ENCODE measurements around the gene NINJ2.

The NINJ2 gene

DNA sequence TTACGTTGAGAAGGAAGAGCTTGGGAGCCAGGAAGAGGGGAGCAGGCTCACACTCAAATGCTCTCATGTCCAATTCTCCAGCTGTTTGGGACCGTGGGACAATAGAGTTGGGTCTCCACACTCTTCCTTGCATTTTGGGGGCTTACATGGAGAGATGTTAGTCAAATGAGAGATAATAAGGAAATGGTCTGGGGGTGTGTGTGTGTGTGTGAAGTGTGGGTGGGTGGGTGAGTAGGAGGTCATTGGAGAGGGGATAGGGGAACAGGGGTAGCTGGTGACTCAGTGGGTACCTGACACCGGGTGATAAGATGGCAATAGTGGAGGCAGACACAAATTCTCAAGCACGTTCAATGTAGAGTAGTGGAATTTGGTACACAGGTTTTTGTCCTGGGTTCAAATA, 135.5 kb downstream of the NINJ2 start:
- no peak for TF ChIP-seq YY1 (IDR thresholded peaks at IDR 0.05; ENCODE audit: low read depth)
- no peak for TF ChIP-seq RAD21 (IDR thresholded peaks at IDR 0.05; ENCODE audit: low read depth)
- TF ChIP-seq EP300 (IDR thresholded peaks at IDR 0.05; ENCODE audit: borderline replicate concordance) = no peak
- no peak for TF ChIP-seq EGR1 (IDR thresholded peaks at IDR 0.05)
- TF ChIP-seq, protein P1, sequence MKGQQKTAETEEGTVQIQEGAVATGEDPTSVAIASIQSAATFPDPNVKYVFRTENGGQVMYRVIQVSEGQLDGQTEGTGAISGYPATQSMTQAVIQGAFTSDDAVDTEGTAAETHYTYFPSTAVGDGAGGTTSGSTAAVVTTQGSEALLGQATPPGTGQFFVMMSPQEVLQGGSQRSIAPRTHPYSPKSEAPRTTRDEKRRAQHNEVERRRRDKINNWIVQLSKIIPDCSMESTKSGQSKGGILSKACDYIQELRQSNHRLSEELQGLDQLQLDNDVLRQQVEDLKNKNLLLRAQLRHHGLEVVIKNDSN (IDR thresholded peaks at IDR 0.05) = no peak
- no peak for TF ChIP-seq ZBTB7A (IDR thresholded peaks at IDR 0.05; ENCODE audit: low read depth)
- no peak for TF ChIP-seq TCF12 (IDR thresholded peaks at IDR 0.05; ENCODE audit: low read depth)
- TF ChIP-seq TEAD4 (IDR thresholded peaks at IDR 0.05) = no peak
- TF ChIP-seq TAF1 (IDR thresholded peaks at IDR 0.05; ENCODE audit: low read depth) = no peak
- TF ChIP-seq, protein P2, sequence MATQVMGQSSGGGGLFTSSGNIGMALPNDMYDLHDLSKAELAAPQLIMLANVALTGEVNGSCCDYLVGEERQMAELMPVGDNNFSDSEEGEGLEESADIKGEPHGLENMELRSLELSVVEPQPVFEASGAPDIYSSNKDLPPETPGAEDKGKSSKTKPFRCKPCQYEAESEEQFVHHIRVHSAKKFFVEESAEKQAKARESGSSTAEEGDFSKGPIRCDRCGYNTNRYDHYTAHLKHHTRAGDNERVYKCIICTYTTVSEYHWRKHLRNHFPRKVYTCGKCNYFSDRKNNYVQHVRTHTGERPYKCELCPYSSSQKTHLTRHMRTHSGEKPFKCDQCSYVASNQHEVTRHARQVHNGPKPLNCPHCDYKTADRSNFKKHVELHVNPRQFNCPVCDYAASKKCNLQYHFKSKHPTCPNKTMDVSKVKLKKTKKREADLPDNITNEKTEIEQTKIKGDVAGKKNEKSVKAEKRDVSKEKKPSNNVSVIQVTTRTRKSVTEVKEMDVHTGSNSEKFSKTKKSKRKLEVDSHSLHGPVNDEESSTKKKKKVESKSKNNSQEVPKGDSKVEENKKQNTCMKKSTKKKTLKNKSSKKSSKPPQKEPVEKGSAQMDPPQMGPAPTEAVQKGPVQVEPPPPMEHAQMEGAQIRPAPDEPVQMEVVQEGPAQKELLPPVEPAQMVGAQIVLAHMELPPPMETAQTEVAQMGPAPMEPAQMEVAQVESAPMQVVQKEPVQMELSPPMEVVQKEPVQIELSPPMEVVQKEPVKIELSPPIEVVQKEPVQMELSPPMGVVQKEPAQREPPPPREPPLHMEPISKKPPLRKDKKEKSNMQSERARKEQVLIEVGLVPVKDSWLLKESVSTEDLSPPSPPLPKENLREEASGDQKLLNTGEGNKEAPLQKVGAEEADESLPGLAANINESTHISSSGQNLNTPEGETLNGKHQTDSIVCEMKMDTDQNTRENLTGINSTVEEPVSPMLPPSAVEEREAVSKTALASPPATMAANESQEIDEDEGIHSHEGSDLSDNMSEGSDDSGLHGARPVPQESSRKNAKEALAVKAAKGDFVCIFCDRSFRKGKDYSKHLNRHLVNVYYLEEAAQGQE (IDR thresholded peaks at IDR 0.05; ENCODE audit: low read depth) = no peak
- TF ChIP-seq, protein P3, sequence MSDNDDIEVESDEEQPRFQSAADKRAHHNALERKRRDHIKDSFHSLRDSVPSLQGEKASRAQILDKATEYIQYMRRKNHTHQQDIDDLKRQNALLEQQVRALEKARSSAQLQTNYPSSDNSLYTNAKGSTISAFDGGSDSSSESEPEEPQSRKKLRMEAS (IDR thresholded peaks at IDR 0.05) = no peak
- TF ChIP-seq FOXM1 (IDR thresholded peaks at IDR 0.05; ENCODE audit: borderline replicate concordance, low read depth) = no peak
- no peak for TF ChIP-seq NFIC (IDR thresholded peaks at IDR 0.05)
- no peak for TF ChIP-seq CEBPB (IDR thresholded peaks at IDR 0.05)
- no peak for TF ChIP-seq CREB1 (IDR thresholded peaks at IDR 0.05; ENCODE audit: low read depth)

DNA sequence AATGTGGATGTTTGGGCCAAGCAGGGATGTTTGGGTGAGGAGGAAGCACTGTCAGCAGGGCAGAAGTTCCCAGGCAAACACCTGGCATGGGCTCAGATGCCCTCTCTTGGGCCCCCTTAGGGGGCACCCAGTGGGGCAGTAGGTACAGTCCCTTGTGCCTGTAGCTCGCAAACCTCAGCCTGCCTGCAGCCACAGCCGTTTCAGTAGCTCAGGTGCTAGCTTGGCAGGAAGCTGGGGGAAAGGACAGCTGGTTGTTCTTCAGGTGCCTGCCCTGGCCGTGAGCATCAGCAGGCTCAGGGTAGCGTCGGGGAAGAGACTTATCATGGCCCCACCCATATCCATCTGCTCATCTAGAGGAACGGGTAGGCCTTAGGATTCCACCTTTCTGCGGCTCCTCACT, 136.0 kb downstream of the NINJ2 start:
- TF ChIP-seq, protein P3 (IDR thresholded peaks at IDR 0.05) = no peak
- TF ChIP-seq NFIC (IDR thresholded peaks at IDR 0.05) = no peak
- TF ChIP-seq RAD21 (IDR thresholded peaks at IDR 0.05; ENCODE audit: low read depth) = no peak
- TF ChIP-seq CREB1 (IDR thresholded peaks at IDR 0.05; ENCODE audit: low read depth) = no peak
- TF ChIP-seq TEAD4 (IDR thresholded peaks at IDR 0.05) = no peak
- no peak for TF ChIP-seq ZBTB7A (IDR thresholded peaks at IDR 0.05; ENCODE audit: low read depth)
- TF ChIP-seq EGR1 (IDR thresholded peaks at IDR 0.05) = no peak
- TF ChIP-seq, protein P1 (IDR thresholded peaks at IDR 0.05) = no peak
- no peak for TF ChIP-seq YY1 (IDR thresholded peaks at IDR 0.05; ENCODE audit: low read depth)
- TF ChIP-seq TCF12 (IDR thresholded peaks at IDR 0.05; ENCODE audit: low read depth) = no peak
- TF ChIP-seq CEBPB (IDR thresholded peaks at IDR 0.05) = no peak
- TF ChIP-seq TAF1 (IDR thresholded peaks at IDR 0.05; ENCODE audit: low read depth) = no peak
- no peak for TF ChIP-seq FOXM1 (IDR thresholded peaks at IDR 0.05; ENCODE audit: borderline replicate concordance, low read depth)
- TF ChIP-seq, protein P2 (IDR thresholded peaks at IDR 0.05; ENCODE audit: low read depth) = no peak

DNA sequence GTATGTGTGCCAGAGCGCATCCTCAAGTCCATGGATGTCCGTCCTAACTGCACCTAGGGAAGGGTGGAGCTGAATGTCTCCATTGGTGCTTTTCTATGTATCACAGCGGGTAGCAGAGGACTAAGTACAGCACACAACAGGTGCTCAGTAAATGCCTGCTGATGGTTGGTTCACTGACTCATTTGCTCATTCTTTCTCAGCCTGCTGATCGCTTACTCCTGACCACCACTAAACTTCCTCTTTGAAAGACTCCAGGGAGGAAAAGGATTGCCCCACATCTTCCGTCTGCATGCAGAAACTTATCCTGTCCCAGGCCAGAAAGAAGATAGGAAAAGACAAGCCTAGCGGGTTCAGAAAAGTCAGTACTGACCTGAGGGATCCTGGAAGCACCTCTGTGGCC, 137.2 kb downstream of the NINJ2 start:
- TF ChIP-seq, protein P2 (IDR thresholded peaks at IDR 0.05; ENCODE audit: low read depth) = no peak
- TF ChIP-seq, protein P1 (IDR thresholded peaks at IDR 0.05) = no peak
- TF ChIP-seq EP300 (IDR thresholded peaks at IDR 0.05; ENCODE audit: borderline replicate concordance) (no peak), RAD21 (IDR thresholded peaks at IDR 0.05; ENCODE audit: low read depth) (no peak), YY1 (IDR thresholded peaks at IDR 0.05; ENCODE audit: low read depth) (no peak), TAF1 (IDR thresholded peaks at IDR 0.05; ENCODE audit: low read depth) (no peak), ZBTB7A (IDR thresholded peaks at IDR 0.05; ENCODE audit: low read depth) (no peak), FOXM1 (IDR thresholded peaks at IDR 0.05; ENCODE audit: borderline replicate concordance, low read depth) (no peak), CREB1 (IDR thresholded peaks at IDR 0.05; ENCODE audit: low read depth) (no peak), CEBPB (IDR thresholded peaks at IDR 0.05) (no peak), TEAD4 (IDR thresholded peaks at IDR 0.05) (no peak), NFIC (IDR thresholded peaks at IDR 0.05) (no peak), EGR1 (IDR thresholded peaks at IDR 0.05) (no peak)

All from Ishikawa (cell line).